ENCODE data around the gene NR1D1.
A peak's percentile ranks its signal among the peaks of the same experiment; 100 is the strongest.

Gene NR1D1

DNA sequence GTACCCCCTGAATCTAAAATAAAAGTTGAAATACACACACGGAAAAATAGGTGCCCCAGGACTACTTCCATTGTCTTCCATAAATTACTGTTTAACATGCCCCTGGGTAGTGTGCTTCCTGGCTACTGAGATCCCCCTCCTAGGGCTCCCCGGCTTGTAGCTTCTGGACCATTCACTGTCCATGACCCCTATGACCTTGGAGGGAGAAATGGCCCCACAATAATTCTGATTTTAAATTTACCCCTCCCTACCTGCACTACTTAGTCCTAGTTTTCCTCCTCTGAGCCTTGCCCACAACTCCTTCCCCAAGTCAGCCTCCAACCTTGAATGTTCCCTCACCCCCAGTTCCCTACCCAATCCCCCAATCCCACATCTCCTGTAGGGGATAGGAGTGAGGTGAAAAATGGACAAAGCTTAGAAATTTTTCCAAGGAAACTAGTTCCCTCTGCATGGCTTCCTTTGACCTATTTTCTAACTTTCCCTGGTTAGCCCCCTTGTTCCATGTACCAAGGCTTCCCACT is 11.9 kb upstream of the NR1D1 start:
- no peak for DNase-seq (ENCODE audit: low spot score)
- TF ChIP-seq, protein P1, sequence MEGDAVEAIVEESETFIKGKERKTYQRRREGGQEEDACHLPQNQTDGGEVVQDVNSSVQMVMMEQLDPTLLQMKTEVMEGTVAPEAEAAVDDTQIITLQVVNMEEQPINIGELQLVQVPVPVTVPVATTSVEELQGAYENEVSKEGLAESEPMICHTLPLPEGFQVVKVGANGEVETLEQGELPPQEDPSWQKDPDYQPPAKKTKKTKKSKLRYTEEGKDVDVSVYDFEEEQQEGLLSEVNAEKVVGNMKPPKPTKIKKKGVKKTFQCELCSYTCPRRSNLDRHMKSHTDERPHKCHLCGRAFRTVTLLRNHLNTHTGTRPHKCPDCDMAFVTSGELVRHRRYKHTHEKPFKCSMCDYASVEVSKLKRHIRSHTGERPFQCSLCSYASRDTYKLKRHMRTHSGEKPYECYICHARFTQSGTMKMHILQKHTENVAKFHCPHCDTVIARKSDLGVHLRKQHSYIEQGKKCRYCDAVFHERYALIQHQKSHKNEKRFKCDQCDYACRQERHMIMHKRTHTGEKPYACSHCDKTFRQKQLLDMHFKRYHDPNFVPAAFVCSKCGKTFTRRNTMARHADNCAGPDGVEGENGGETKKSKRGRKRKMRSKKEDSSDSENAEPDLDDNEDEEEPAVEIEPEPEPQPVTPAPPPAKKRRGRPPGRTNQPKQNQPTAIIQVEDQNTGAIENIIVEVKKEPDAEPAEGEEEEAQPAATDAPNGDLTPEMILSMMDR (IDR thresholded peaks at IDR 0.05; ENCODE audit: extremely low read depth, insufficient read depth, missing control alignments): no peak
- in situ Hi-C loops (cut with MboI; ENCODE audit: low pct_unique_long_range_greater_than_20kb, low sequenced_read_pairs, unreplicated experiment): no loop called here

DNA sequence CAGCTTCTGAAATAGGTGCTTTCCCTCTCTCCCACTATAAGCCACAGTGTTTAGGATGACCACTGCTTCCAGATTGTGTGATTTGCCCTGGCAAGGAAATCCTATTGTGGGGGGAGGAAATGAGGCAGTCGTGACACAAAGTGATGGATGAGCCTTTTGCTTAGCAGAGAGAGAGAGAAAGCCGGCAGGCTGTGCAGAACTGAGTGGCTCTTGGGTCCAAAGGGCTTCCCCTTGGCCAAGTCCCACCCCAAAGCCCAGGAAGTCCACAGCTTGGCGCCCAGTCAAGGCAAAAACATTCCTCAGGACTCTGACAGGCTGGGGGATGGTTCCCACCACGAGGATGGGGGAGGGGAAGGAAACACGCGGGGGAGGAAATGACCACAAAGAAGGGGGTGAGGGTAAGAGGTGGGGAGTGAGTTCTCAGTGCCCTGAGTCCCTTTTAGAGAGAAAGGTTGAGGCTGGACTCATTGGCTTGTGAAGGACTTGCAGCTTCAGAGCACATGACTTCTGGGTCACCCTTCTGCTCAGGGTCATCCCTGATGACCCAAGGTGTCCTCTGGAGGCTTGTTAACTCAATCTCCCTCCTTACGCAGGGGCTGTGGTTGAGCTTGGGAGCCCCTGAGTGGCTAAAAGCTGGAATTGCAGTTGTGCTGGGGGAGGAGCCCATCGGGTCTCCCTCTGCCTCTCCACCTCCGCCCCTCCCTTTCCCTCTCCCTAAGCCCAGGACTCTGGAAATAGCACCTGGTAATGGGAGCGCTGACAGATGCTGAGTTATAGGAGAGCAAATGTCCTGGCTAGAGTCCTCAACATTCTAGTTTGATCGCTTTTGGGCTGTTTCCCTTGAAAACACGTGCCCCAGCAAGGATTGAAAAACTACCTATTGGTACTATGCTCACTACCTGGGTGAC is 11.1 kb upstream of the NR1D1 start:
- TF ChIP-seq, protein P1 (IDR thresholded peaks at IDR 0.05; ENCODE audit: extremely low read depth, insufficient read depth, missing control alignments): peak; percentile 87
- peak; percentile 82 for DNase-seq (ENCODE audit: low spot score)
- in situ Hi-C loops (cut with MboI; ENCODE audit: low pct_unique_long_range_greater_than_20kb, low sequenced_read_pairs, unreplicated experiment): no loop called here

DNA sequence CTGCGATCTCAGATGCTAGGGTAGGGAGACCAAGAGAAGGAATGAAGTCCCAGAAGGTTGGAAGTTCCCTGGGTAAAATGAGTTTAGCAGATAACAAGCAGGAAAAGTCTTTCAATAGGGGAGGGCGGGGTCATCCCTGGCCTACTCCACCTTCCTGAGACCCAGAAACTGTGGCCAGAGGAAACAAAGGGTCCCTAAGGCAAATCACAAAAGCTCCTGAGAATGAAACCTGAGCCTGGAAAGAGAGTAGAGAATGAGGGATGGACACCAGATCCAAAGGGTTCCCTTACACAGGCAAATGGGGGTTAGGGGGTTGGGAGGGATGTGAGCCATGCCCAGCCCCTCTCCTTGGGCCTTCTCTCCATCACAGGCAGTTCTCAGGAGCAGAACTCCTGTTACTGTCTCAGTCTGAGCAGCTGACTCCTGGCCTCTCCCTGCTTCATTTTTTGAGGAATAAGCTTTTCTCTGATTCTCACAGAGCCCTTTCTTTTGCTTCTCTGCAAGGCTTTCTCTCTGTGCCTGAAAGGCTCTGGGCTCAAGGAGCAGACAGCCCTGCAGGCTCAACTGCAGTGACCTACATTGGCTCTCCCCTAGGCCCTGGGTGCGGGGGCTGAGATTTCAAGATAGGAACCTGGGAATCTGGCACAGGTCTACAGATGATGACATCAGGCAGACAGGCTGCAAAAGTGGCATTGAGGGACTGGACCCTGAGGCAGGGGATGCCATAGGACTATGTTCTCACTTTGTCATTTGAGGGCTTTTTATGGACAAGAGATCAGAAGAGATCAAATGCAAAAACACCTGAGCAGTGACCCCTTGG is 9.8 kb upstream of the NR1D1 start:
- DNase-seq (ENCODE audit: low spot score): no peak
- in situ Hi-C loops (cut with MboI; ENCODE audit: low pct_unique_long_range_greater_than_20kb, low sequenced_read_pairs, unreplicated experiment): no loop called here

DNA sequence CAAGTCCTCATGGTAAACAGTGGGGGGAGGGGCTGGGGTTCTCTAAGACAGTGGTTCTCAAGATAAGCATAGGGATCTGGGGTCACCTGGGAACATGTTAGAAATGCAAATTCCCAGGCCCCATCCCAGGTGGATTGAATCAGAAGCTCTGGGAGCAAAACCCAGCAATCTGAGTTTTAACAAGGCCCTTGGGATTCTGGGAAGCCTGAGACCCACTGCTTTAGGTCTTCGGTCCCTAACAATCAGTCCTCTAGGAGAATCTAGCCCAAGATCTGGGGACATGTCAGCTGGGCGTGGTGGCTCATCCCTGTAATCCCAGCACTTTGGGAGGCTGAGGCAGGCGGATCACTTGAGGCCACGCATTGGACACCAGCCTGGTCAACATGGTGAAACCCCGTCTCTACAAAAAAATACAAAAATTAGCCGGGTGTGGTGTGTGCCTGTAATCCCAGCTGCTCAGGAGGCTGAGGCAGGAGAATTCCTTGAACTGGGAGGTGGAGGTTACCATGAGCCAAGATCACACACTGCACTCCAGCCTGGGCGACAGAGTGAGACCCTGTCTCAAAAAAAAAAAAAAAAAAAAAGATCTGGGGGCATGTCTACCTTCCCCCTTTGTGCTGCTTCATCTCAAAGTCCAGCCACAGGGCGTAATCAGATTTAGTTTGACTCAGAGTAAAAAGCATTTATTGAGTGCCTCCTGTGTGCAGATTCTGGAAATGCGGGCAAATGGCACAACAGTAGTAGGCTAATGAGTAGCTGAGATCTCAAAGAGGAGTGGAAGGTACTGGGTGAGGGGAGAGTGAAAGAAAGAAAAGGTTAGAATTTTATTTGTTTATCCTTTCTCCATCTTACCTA is 8.8 kb upstream of the NR1D1 start:
- in situ Hi-C loops (cut with MboI; ENCODE audit: low pct_unique_long_range_greater_than_20kb, low sequenced_read_pairs, unreplicated experiment): no loop called here
- DNase-seq (ENCODE audit: low spot score): no peak
- TF ChIP-seq, protein P1 (IDR thresholded peaks at IDR 0.05; ENCODE audit: extremely low read depth, insufficient read depth, missing control alignments): peak; percentile 18

More for the DNA sequence above, 9.8 kb upstream of the NR1D1 start:
- TF ChIP-seq, protein P1 (IDR thresholded peaks at IDR 0.05; ENCODE audit: extremely low read depth, insufficient read depth, missing control alignments): no peak

DNA sequence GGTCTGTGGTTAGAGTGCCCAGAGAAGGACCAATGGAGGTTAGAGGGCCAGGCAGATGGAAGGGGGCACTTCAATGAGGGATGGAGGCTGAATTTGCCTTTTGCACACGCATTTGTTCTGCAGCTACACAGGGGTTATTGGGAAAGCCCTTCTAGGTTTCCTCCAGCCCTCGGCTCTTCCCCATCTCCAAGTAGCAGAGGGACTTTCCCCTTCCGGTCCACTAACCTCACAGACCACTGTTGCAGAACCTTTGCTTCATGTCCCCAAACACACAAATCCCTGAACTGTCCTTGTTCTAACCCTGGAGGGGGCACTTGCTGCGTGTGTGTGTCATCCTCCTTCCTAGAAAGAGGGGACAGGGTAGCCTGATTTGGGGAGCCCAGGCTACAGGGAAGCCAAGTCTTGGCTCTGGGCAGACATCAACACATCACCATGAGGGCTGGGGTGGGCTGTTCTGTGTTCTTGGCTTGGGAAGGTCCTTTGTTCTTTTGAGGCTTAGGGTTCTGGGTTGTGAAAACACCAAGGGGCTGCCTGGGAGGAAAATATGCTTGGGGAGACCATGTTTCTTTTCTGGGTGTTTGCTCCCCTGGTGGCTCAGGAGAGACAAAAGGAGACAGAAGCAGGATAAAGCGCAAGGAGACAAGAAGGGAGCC is 7.3 kb upstream of the NR1D1 start:
- in situ Hi-C loops (cut with MboI; ENCODE audit: low pct_unique_long_range_greater_than_20kb, low sequenced_read_pairs, unreplicated experiment): no loop called here
- TF ChIP-seq, protein P1 (IDR thresholded peaks at IDR 0.05; ENCODE audit: extremely low read depth, insufficient read depth, missing control alignments): no peak
- no peak for DNase-seq (ENCODE audit: low spot score)

Data from GM13977 (cell line).